NT2/D1 (cell line): ENCODE measurements around the gene FKBP15.

ENCODE experiments used
- SUZ12 ChIP-seq: IDR thresholded peaks from 2 replicates; pipeline ENCODE4 v1.6.1; 2011; ENCODE audit not compliant: insufficient read length, insufficient read depth; ENCODE audit errors: extremely low read depth
- YY1 ChIP-seq: IDR thresholded peaks from 2 replicates; pipeline ENCODE4 v1.6.1; 2011; ENCODE audit not compliant: insufficient read length, insufficient read depth
- ZNF274 ChIP-seq: IDR thresholded peaks from 2 replicates; pipeline ENCODE4 v1.6.1; 2011; ENCODE audit warnings: mild to moderate bottlenecking, low read depth, low read length

GRCh38 chr9:113184539-113184938, 36.5 kb downstream of the FKBP15 start:
- no peak for TF ChIP-seq ZNF274
- no peak for TF ChIP-seq YY1
- TF ChIP-seq SUZ12, result no peak
